Measurements from ENCODE around the gene OR6K2. TPM values are rescaled to one million over a fixed set of nuclear protein-coding genes. Genes with fewer than 3 reads are reported as not detected.

OR6K2 gene
- total and polyA plus RNA-seq, 10 of the 15 experiments (the other 5 are each of a cell fraction or from before 2014, with no cell fraction given): not detected

DNA sequence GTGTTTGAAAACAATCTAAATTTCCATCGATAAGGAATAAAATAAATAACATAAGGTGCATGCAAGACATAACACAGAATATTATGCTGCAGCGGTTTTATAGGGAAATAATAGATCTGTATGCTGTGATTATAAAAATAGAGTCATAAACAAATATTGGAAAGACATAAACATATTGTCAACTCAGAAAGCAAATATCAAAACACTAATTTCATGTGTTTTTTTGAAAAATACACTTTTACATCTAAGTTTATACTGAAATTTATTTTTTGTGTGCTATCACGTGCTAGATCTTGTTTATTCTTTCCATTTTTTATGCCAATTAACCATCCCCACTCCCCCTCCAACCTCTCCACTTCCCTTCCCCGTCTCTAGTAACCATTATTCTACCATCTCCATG is 10.6 kb upstream of the OR6K2 start:
- Histone ChIP-seq H3K79me2 (ENCODE audit: control insufficient read depth, insufficient read depth, low read length) (no peaks in the 10 kb centered on the region), H4K20me1 (ENCODE audit: control insufficient read depth, insufficient read depth) (no peaks in the 10 kb centered on the region), H3K9me3 (replicated peaks; ENCODE audit: control insufficient read depth, insufficient read depth, low read length) (no peaks in the 10 kb centered on the region), H3K4me2 (ENCODE audit: control insufficient read depth, insufficient read depth) (no peak overlapping the region), H3K27me3 (replicated peaks in 1 of 2; ENCODE audit: control insufficient read depth in 2 of 2, insufficient read depth in 2 of 2, low read length in 1 of 2) (no peaks in the 10 kb centered on the region), H2AFZ (ENCODE audit: control insufficient read depth, low read depth, low read length) (no peak overlapping the region), H3K9ac (ENCODE audit: control insufficient read depth, insufficient read depth, low read length) (no peak overlapping the region), H3K4me1 (ENCODE audit: control insufficient read depth, insufficient read depth, low read length) (no peaks in the 10 kb centered on the region), H3K4me3 (no peak overlapping the region), H3K27ac (ENCODE audit: control insufficient read depth, insufficient read depth) (no peak overlapping the region), H3K36me3 (ENCODE audit: control insufficient read depth in 2 of 2, insufficient read depth in 2 of 2, low read length in 1 of 2) (no peaks in the 10 kb centered on the region)
- POLR2A ChIA-PET: no interaction called here
- intact Hi-C loops (cut with micrococcal nuclease; ENCODE audit: unreplicated experiment) (no loop called here), in situ Hi-C loops (cut with MboI) (no loop called here)
- WGBS (ENCODE audit: insufficient coverage, insufficient replicate concordance, low lambda C conversion rate, missing lambda C conversion rate): 13% methylated on average over 4 of the region's 4 CpGs
- ATAC-seq (no peak), DNase-seq (ENCODE audit: low read depth, low spot score) (no peak), FAIRE-seq (no peak)
- BruUV-seq (replicated peaks): no TSS peak
- CTCF ChIA-PET: no interaction called here
- RAD21 ChIA-PET (ENCODE audit: unreplicated experiment): no interaction called here
- SMC1A ChIA-PET (ENCODE audit: uncharacterized antibody, unreplicated experiment): no interaction called here
- TF ChIP-seq SREBF1 (IDR thresholded peaks at IDR 0.05; ENCODE audit: low read length): no peak
- no peak for TF ChIP-seq RELA (IDR thresholded peaks at IDR 0.05; ENCODE audit: borderline replicate concordance, partially characterized antibody)
- TF ChIP-seq, protein P1, sequence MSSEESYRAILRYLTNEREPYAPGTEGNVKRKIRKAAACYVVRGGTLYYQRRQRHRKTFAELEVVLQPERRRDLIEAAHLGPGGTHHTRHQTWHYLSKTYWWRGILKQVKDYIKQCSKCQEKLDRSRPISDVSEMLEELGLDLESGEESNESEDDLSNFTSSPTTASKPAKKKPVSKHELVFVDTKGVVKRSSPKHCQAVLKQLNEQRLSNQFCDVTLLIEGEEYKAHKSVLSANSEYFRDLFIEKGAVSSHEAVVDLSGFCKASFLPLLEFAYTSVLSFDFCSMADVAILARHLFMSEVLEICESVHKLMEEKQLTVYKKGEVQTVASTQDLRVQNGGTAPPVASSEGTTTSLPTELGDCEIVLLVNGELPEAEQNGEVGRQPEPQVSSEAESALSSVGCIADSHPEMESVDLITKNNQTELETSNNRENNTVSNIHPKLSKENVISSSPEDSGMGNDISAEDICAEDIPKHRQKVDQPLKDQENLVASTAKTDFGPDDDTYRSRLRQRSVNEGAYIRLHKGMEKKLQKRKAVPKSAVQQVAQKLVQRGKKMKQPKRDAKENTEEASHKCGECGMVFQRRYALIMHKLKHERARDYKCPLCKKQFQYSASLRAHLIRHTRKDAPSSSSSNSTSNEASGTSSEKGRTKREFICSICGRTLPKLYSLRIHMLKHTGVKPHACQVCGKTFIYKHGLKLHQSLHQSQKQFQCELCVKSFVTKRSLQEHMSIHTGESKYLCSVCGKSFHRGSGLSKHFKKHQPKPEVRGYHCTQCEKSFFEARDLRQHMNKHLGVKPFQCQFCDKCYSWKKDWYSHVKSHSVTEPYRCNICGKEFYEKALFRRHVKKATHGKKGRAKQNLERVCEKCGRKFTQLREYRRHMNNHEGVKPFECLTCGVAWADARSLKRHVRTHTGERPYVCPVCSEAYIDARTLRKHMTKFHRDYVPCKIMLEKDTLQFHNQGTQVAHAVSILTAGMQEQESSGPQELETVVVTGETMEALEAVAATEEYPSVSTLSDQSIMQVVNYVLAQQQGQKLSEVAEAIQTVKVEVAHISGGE (CRISPR knock-in tag; IDR thresholded peaks at IDR 0.05): no peak
- no peak for TF ChIP-seq ZNF217 (IDR thresholded peaks at IDR 0.05)
- TF ChIP-seq POLR2AphosphoS2 (IDR thresholded peaks at IDR 0.05; ENCODE audit: low read depth, low read length): no peak
- no peak for TF ChIP-seq TCF12 (IDR thresholded peaks at IDR 0.05; ENCODE audit: low read depth, low read length)
- no peak for TF ChIP-seq SIX5 (IDR thresholded peaks at IDR 0.05; ENCODE audit: low read depth, low read length, severe bottlenecking)
- TF ChIP-seq NFYA (IDR thresholded peaks at IDR 0.05; ENCODE audit: borderline replicate concordance, low read depth, low read length): no peak
- TF ChIP-seq, protein P2, sequence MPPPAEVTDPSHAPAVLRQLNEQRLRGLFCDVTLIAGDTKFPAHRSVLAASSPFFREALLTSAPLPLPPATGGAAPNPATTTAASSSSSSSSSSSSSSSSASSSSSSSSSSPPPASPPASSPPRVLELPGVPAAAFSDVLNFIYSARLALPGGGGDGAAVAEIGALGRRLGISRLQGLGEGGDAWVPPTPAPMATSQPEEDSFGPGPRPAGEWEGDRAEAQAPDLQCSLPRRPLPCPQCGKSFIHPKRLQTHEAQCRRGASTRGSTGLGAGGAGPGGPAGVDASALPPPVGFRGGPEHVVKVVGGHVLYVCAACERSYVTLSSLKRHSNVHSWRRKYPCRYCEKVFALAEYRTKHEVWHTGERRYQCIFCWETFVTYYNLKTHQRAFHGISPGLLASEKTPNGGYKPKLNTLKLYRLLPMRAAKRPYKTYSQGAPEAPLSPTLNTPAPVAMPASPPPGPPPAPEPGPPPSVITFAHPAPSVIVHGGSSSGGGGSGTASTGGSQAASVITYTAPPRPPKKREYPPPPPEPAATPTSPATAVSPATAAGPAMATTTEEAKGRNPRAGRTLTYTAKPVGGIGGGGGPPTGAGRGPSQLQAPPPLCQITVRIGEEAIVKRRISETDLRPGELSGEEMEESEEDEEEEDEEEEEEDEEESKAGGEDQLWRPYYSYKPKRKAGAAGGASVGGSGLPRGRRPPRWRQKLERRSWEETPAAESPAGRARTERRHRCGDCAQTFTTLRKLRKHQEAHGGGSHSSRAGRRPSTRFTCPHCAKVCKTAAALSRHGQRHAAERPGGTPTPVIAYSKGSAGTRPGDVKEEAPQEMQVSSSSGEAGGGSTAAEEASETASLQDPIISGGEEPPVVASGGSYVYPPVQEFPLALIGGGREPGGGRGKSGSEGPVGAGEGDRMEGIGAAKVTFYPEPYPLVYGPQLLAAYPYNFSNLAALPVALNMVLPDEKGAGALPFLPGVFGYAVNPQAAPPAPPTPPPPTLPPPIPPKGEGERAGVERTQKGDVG (CRISPR knock-in tag; IDR thresholded peaks at IDR 0.05): no peak
- TF ChIP-seq CBFB (IDR thresholded peaks at IDR 0.05; ENCODE audit: low read depth): no peak
- no peak for TF ChIP-seq MYB (IDR thresholded peaks at IDR 0.05; ENCODE audit: borderline replicate concordance, low read depth, low read length)
- TF ChIP-seq RUNX3 (IDR thresholded peaks at IDR 0.05; ENCODE audit: low read length): no peak
- TF ChIP-seq IRF4 (IDR thresholded peaks at IDR 0.05; ENCODE audit: low read depth, low read length): no peak
- TF ChIP-seq, protein P3, sequence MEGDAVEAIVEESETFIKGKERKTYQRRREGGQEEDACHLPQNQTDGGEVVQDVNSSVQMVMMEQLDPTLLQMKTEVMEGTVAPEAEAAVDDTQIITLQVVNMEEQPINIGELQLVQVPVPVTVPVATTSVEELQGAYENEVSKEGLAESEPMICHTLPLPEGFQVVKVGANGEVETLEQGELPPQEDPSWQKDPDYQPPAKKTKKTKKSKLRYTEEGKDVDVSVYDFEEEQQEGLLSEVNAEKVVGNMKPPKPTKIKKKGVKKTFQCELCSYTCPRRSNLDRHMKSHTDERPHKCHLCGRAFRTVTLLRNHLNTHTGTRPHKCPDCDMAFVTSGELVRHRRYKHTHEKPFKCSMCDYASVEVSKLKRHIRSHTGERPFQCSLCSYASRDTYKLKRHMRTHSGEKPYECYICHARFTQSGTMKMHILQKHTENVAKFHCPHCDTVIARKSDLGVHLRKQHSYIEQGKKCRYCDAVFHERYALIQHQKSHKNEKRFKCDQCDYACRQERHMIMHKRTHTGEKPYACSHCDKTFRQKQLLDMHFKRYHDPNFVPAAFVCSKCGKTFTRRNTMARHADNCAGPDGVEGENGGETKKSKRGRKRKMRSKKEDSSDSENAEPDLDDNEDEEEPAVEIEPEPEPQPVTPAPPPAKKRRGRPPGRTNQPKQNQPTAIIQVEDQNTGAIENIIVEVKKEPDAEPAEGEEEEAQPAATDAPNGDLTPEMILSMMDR (IDR thresholded peaks at IDR 0.05 in 2 of 3, conservative IDR thresholded peaks at IDR 0.05 in 1 of 3; ENCODE audit: control insufficient read depth in 2 of 3, extremely low read depth in 1 of 3, insufficient read depth in 1 of 3, low read depth in 3 of 3, low read length in 3 of 3): no peak
- no peak for TF ChIP-seq PML (IDR thresholded peaks at IDR 0.05; ENCODE audit: low read length)
- TF ChIP-seq SP1 (IDR thresholded peaks at IDR 0.05; ENCODE audit: low read depth, low read length): no peak
- TF ChIP-seq, protein P4, sequence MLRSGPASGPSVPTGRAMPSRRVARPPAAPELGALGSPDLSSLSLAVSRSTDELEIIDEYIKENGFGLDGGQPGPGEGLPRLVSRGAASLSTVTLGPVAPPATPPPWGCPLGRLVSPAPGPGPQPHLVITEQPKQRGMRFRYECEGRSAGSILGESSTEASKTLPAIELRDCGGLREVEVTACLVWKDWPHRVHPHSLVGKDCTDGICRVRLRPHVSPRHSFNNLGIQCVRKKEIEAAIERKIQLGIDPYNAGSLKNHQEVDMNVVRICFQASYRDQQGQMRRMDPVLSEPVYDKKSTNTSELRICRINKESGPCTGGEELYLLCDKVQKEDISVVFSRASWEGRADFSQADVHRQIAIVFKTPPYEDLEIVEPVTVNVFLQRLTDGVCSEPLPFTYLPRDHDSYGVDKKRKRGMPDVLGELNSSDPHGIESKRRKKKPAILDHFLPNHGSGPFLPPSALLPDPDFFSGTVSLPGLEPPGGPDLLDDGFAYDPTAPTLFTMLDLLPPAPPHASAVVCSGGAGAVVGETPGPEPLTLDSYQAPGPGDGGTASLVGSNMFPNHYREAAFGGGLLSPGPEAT (IDR thresholded peaks at IDR 0.05; ENCODE audit: low read depth): no peak
